HG02981 (cell line): ENCODE data around the gene TTC13.
"Not testable (repeated sequence)": the region's sequence is repeated elsewhere in the genome, so short reads cannot be mapped to it uniquely, and the experiment has no call there.

ENCODE experiments used
- ATAC-seq: cut with Tn5 transposase; IDR thresholded peaks from one replicate; pipeline ENCODE4 v1.9.1; 2021; ENCODE audit warnings: mild to moderate bottlenecking, moderate library complexity; ENCODE audit not compliant: unreplicated experiment

TTC13 gene

DNA sequence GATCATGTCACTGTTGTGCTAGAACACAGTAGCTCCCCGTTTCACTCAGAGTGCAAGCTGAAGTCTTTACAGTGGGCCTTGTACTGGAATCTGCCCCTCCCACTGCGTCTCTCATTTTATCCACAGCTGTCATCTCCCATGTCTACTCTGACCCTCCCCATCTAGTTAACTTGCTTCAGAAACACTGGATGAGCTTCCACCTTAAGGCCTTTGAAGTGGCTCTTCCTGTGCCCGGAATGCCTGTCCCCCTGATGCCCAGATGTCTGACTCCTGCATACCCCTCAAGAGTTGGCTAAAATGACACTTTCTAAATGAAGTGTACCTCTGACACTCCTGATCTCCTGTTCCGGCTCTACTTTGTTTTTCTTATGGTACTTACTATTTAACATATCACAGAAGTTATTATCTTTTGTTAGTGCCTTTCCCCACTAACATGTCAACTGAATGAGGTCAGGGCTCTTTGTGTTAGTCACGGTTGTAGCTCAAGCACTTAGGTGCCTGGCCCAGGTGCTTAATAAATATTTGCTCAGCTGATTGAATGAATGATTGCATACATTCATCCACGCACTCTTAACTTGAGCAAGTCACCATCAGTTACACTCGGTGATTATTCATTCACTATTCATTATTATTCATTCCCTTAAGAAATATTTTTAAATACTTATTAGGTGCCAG, 13.6 kb upstream of the TTC13 start:
- ATAC-seq = no peak

DNA sequence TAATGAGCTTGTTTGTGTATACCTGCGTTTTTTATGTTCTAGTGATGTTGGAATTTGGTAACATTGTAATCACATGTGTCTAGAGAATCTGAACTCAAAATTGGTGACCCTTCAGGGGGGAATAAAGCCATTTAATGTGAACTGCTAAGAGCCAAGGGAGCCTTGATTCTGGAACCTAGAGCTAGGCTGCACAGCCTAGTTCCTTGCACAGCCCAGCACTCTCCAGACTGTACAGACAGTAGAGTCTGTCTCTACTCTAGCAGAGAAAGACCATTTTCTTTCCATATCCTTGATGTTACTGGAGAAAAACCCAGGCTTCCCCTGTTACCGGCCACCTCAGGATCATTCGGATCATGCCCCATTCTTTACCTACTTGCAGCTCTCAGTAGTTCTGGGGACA, 8.8 kb upstream of the TTC13 start:
- no peak for ATAC-seq

GRCh38 chr1:230986976-230987375, 8.3 kb upstream of the TTC13 start:
- ATAC-seq = no peak

- no peak for ATAC-seq
These were observed 7.0 kb upstream of the TTC13 start for GRCh38 chr1:230985711-230986110.

- not testable (repeated sequence) for ATAC-seq
These were observed 6.2 kb upstream of the TTC13 start for GRCh38 chr1:230984622-230985515.

- ATAC-seq = no peak
These were observed 5.2 kb upstream of the TTC13 start for GRCh38 chr1:230983811-230984210.

GRCh38 chr1:230982696-230983095, 4.0 kb upstream of the TTC13 start:
- ATAC-seq = no peak

- no peak for ATAC-seq
These were observed 1.3 kb upstream of the TTC13 start for GRCh38 chr1:230979952-230980351.

DNA sequence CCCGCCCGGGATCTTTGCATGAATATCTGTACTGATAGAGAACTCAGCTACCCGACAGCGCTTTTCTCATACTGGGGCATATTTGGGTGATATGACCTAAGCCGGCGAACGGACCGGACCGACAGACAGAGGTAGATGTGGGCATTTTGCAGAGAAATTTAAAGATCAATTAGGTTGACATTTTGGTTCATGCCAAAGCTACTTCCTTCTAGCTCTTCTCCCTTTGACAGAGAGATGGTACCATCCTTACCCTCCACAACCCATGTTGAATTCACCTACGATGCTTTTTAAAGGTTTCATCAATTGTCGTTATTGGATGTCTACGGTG, 692 bp upstream of the TTC13 start:
- no peak for ATAC-seq

DNA sequence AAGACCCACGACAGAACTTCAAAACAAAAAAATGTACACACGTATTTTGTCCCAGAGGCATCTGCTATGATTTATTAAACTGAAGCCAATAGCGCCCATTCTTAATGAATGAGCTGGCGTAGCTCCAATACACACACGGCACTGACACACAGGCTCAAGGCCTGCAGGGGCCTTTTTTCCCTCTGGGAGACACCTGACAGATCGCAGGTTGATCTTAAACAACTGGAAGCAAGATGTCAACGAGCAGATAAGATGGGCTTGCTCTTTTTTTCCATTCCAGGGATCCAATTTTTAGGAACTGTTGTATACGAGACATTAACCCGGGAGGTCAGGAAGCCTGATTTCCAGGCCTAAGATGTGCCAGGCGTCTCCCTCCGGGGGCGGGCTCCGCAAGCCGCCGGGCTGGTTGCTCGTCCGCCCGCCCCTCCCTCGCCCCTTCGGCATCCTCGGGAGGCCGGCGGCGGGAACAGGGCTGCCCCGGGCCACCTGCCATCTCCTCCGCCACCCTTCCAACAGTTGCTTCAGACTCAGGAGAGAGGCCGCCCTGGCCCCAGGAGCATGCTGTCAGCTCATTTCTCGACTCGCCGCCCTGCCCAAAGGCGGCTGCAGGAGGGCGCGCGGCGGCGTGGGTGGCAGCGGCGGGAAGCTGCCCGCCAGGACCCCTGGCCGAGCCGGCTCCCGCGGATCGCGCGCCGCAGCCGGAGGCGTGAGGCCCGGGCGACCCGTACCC, 735 bp downstream of the TTC13 start:
- peak; percentile 6 for ATAC-seq

- ATAC-seq = no peak
These were observed 1.6 kb downstream of the TTC13 start for GRCh38 chr1:230976825-230977747.

- no peak for ATAC-seq
These were observed 2.3 kb downstream of the TTC13 start for GRCh38 chr1:230976360-230976759.

DNA sequence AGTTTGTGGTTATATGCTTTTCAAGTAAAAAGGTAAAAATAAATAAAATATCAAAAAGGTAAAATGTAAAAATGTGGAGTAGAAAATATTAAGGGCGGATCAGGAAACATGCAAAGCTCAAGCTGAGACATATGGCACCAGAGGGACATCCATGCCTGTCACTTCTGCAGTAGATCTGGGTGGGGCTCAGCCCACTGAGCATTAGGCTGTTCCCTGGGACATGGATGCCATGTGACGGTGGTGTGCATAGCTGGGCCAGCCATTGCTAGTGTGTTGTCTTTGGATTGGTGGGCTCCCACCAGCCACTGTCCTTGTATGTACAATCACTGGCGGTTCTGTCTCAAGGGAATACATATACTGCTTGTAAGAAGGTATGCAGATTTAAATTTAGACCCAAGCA, 3.0 kb downstream of the TTC13 start:
- no peak for ATAC-seq

GRCh38 chr1:230972855-230973271, 5.8 kb downstream of the TTC13 start:
- ATAC-seq = peak; percentile 86

- ATAC-seq = no peak
These were observed 6.9 kb downstream of the TTC13 start for GRCh38 chr1:230971771-230972170.

DNA sequence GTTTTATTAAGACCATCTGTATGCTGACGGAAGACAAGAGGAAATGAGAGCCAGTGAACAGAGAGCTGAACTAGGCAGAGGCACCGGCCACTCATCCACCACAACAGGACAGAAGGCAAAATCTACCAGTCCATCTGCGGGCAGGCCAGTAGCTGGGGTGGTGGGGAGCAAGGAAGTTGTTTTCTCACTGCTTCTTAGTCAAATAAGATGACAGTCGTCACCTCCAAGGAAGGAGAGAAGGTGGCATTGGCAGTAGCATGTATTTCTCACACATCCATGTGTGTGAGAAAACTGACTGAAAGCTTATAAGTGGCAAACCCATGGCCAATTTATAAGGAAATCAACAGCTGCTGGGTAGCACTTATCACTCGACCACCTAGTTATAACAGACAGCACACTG, 8.2 kb downstream of the TTC13 start:
- ATAC-seq = no peak

DNA sequence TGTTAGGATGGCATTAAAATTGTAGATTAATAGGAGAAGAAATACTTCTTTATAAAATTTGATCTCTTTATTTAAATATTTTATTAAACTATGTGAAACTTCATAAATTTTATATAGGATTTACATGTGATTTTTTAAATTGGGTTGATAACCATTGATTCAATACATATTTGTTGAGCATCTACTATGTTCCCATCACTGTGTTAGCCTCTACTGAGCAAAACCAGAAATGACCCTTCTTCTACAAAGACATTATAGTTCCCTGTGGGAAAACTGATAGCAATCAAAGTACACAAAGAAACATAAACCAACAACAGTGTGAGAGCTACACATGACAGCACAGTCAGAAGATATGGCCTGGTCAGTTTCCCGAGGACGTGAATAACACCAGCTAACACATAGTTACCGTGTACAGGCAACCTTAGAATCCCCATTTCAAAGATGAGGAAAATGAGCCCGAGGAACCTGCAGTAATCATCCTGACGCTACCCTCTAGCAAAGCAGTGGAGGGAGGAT, 12.2 kb downstream of the TTC13 start:
- ATAC-seq = no peak

GRCh38 chr1:230965535-230965934, 13.1 kb downstream of the TTC13 start:
- no peak for ATAC-seq

DNA sequence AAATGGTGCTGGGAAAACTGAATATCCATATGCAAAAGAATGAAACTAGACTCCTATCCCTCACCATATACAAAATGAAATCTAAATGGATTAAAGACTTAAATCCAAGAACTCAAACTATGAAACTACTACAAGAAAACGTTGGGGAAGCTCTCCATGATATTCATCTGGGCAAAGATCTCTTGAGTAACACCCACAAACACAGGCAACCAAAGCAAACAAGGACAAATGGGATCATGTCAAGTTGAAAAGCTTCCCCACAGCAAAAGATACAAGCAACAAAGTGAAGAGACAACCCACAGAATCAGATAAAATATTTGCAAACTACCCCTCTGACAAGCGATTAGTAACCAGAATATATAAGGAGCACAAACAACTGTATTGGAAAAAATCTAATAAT, 13.8 kb downstream of the TTC13 start:
- ATAC-seq = no peak

GRCh38 chr1:230958370-230958769, 20.3 kb downstream of the TTC13 start:
- ATAC-seq = no peak
